GM10266 (cell line): ENCODE measurements around the gene THSD7A.

Source experiments
- DNase-seq: peaks from one replicate; pipeline ENCODE4 v3.0.0; 2012; ENCODE audit errors: extremely low spot score
- CTCF ChIP-seq: IDR thresholded peaks from 2 replicates; pipeline ENCODE4 v1.5.1; 2012; ENCODE audit warnings: mild to moderate bottlenecking, low read depth; ENCODE audit not compliant: control insufficient read depth, insufficient read depth; ENCODE audit errors: missing control alignments

THSD7A gene

GRCh38 chr7:11707606-11708193, 124.3 kb downstream of the THSD7A start:
- TF ChIP-seq CTCF = no peak
- DNase-seq = no peak

DNA sequence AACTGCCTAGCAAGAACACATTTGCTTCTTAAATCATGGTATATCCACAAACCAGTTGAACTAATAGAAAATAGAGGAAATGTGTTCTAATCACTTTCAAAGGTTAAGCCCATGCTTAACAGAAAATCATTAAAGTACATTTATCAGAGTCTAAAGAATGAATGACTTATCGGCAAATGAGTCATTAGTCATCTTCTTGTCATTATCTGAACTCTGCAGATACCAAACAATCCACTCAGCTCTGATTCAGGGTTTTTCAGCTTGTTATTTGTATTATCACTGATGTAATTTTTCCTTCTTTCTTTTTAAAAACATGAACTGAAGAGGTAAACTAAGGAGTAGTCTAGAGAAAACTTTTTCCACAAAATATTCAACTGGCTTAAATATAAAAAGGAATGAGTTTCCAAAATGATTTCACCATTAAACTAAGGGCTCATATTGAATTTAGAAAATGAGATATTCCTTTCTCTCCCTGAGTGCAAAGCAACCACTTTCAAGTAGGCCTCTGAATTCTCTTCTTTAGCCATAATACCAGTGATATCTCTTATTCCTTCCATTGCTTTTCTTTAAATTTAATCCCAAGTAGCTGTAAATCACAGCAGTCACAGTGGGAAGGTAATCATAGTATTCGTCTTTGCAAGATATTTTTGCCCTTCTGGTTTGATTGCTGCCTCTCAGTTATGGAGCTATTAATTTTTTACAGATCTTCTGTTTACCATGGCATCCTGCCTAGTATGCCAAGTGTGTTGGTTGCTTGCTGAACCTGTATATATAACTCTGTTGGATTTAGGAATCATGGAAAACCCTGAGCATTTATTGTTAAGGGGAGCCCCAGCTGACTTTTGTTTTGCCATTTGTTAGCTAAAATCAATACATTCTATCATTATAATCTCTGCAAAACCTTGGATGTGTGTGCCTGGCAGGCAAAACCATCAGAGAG, 125.1 kb downstream of the THSD7A start:
- DNase-seq = no peak

GRCh38 chr7:11703829-11704228, 128.2 kb downstream of the THSD7A start:
- TF ChIP-seq CTCF = no peak
- no peak for DNase-seq

More for the DNA sequence above, 125.1 kb downstream of the THSD7A start:
- TF ChIP-seq CTCF = no peak

DNA sequence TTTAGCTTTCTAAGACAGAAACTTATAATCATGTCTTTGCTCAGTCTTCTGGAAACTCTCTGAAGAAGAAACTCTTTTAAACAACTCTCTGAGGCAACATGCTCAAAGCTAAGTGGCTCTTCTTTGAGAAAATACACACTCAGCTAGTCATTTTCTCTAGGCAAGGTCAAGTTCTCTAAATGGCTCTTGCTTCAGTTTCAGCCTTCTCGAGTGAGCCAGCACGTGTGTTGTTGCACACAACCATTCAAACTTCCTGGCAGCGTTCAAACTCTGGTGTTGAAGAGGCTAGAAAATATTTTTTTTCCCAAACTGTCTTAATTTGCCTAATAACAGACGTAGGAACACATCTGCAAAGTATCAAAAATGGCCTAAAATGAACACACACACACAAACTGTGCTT, 129.1 kb downstream of the THSD7A start:
- no peak for TF ChIP-seq CTCF
- no peak for DNase-seq

GRCh38 chr7:11701829-11702560, 130.0 kb downstream of the THSD7A start:
- no peak for DNase-seq
- TF ChIP-seq CTCF = no peak

GRCh38 chr7:11699666-11700065, 132.3 kb downstream of the THSD7A start:
- no peak for DNase-seq
- TF ChIP-seq CTCF = no peak

- DNase-seq = no peak
- TF ChIP-seq CTCF = no peak
These were observed 133.6 kb downstream of the THSD7A start for GRCh38 chr7:11698384-11698871.
